Testis (tissue), 2 donors: ENCODE data around the gene EPB41L1.

Experiments used
- CTCF ChIP-seq, 3 experiments: fragments of 450-650 bp in 2 of 3; fragments of 200-600 bp in 1 of 3; sonication (generic) in 1 of 3; IDR thresholded peaks; one replicate each; pipeline ENCODE4 v1.5.1; 2016 to 2019; ENCODE audit warnings: antibody characterized with exemption in 3 of 3, mild to moderate bottlenecking in 2 of 3, moderate library complexity in 1 of 3
- POLR2A ChIP-seq: fragments of 450-650 bp; IDR thresholded peaks from one replicate; pipeline ENCODE4 v1.6.1; 2017; ENCODE audit warnings: antibody characterized with exemption, mild to moderate bottlenecking, moderate library complexity

- no peak for TF ChIP-seq POLR2A
- no peak for TF ChIP-seq CTCF (IDR thresholded peaks at IDR 0.05)
Observed at GRCh38 chr20:36281785-36282380, 127.3 kb downstream of the EPB41L1 start.
